Keratinocyte (primary cell): ENCODE data around the gene DEPDC7.

ENCODE experiments used
- EZH2 ChIP-seq: IDR thresholded peaks from one replicate; pipeline ENCODE4 v1.6.1; 2012; ENCODE audit warnings: inconsistent platforms, mild to moderate bottlenecking, low read length, moderate library complexity
- TF ChIP-seq, protein P1 (sequence below), 3 experiments: IDR thresholded peaks in 1 of 3; conservative IDR thresholded peaks in 1 of 3; optimal IDR thresholded peaks in 1 of 3; 2 replicates in 2 of 3; 3 replicates in 1 of 3; pipeline versions ENCODE3 to v1.5.1; 2011; ENCODE audit warnings: low read length in 3 of 3, mild to moderate bottlenecking in 3 of 3, moderate library complexity in 2 of 3, control low read depth in 1 of 3, inconsistent platforms in 1 of 3; ENCODE audit not compliant: insufficient read depth in 2 of 3; ENCODE audit errors: extremely low read depth in 1 of 3

- TF ChIP-seq EZH2, result no peak
- TF ChIP-seq, protein P1, sequence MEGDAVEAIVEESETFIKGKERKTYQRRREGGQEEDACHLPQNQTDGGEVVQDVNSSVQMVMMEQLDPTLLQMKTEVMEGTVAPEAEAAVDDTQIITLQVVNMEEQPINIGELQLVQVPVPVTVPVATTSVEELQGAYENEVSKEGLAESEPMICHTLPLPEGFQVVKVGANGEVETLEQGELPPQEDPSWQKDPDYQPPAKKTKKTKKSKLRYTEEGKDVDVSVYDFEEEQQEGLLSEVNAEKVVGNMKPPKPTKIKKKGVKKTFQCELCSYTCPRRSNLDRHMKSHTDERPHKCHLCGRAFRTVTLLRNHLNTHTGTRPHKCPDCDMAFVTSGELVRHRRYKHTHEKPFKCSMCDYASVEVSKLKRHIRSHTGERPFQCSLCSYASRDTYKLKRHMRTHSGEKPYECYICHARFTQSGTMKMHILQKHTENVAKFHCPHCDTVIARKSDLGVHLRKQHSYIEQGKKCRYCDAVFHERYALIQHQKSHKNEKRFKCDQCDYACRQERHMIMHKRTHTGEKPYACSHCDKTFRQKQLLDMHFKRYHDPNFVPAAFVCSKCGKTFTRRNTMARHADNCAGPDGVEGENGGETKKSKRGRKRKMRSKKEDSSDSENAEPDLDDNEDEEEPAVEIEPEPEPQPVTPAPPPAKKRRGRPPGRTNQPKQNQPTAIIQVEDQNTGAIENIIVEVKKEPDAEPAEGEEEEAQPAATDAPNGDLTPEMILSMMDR (optimal IDR thresholded peaks at IDR 0.05 in 1 of 3, IDR thresholded peaks at IDR 0.05 in 1 of 3, conservative IDR thresholded peaks at IDR 0.05 in 1 of 3; ENCODE audit: extremely low read depth in 1 of 3, insufficient read depth in 2 of 3, low read length in 3 of 3), result no peak
Measured at GRCh38 chr11:33000181-33000580, 15.5 kb upstream of the DEPDC7 start.
